ENCODE measurements around the gene CFAP68.

Gene CFAP68

DNA sequence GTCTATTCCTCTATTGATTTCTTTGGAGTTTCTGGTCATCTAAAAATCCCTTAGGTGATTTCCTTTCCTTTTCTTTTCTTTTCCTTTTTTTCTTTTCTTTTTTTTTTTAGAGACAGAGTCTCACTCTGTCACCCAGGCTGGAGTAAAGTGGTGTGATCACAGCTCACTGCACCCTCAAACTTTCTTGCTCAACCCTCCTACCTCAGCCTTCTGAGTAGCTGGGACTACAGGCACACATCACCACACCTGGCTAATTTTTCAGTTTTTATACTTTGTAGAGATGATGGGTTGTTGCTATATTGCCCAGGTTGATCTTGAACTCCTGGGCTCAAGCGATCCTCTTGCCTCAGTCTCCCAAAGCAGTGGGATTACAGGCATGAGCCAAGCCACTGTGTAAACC, 37.4 kb downstream of the CFAP68 start (continued):
- TF ChIP-seq, protein P1, sequence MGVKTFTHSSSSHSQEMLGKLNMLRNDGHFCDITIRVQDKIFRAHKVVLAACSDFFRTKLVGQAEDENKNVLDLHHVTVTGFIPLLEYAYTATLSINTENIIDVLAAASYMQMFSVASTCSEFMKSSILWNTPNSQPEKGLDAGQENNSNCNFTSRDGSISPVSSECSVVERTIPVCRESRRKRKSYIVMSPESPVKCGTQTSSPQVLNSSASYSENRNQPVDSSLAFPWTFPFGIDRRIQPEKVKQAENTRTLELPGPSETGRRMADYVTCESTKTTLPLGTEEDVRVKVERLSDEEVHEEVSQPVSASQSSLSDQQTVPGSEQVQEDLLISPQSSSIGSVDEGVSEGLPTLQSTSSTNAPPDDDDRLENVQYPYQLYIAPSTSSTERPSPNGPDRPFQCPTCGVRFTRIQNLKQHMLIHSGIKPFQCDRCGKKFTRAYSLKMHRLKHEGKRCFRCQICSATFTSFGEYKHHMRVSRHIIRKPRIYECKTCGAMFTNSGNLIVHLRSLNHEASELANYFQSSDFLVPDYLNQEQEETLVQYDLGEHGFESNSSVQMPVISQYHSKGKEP (tag by site-specific recombination; IDR thresholded peaks at IDR 0.05), result no peak

DNA sequence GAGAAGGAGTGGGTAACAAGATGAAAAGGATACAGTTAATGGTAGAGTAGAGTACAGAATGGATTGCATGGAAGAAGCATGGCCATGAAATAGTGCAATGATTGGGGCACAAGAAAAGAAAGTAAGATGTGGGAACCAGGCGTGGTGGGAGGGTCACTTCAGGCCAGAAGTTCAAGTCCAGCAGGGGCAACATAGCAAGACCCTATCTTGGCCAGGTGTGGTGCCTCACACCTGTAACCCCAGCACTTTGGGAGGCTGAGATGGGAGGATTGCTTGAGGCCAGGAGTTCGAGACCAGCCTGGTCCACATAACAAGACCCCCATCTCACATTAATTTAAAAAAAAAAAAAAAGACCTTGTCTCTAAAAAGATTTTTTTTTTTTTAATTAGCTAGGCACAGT, 38.0 kb downstream of the CFAP68 start:
- Histone ChIP-seq H3K27ac (ENCODE audit: extremely low read depth, low read depth, low read length) (no peak overlapping the region), H3K4me3 (ENCODE audit: low read depth, low read length) (no peak overlapping the region), H3K9me3 (ENCODE audit: control insufficient read depth, insufficient read depth, low read depth, low read length) (no peaks in the 10 kb centered on the region), H3K4me1 (ENCODE audit: control insufficient read depth, insufficient read depth, low read length) (no peaks in the 10 kb centered on the region), H3K36me3 (ENCODE audit: control insufficient read depth in 2 of 2, insufficient read depth in 1 of 2, low read length in 2 of 2) (no peaks in the 10 kb centered on the region)
- POLR2A ChIA-PET, result no interaction called here
- TF ChIP-seq ZNF354C (tag by site-specific recombination; IDR thresholded peaks at IDR 0.05; ENCODE audit: borderline replicate concordance, low read depth), result no peak
- TF ChIP-seq SALL2 (tag by site-specific recombination; IDR thresholded peaks at IDR 0.05; ENCODE audit: borderline replicate concordance), result no peak
- TF ChIP-seq, protein P2, sequence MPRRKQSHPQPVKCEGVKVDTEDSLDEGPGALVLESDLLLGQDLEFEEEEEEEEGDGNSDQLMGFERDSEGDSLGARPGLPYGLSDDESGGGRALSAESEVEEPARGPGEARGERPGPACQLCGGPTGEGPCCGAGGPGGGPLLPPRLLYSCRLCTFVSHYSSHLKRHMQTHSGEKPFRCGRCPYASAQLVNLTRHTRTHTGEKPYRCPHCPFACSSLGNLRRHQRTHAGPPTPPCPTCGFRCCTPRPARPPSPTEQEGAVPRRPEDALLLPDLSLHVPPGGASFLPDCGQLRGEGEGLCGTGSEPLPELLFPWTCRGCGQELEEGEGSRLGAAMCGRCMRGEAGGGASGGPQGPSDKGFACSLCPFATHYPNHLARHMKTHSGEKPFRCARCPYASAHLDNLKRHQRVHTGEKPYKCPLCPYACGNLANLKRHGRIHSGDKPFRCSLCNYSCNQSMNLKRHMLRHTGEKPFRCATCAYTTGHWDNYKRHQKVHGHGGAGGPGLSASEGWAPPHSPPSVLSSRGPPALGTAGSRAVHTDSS (tag by site-specific recombination; IDR thresholded peaks at IDR 0.05), result no peak
- no peak for TF ChIP-seq PRDM1 (tag by site-specific recombination; IDR thresholded peaks at IDR 0.05)
- TF ChIP-seq ZNF433 (tag by site-specific recombination; IDR thresholded peaks at IDR 0.05; ENCODE audit: low read depth), result no peak
- TF ChIP-seq ZNF585B (tag by site-specific recombination; IDR thresholded peaks at IDR 0.05), result no peak
- CTCF ChIA-PET, result interaction anchor here (1.8 to 1.9 kb wide), 2 partner anchors 9 to 14 kb away, joined by 8 read pairs; no protein-coding TSS in a partner anchor

DNA sequence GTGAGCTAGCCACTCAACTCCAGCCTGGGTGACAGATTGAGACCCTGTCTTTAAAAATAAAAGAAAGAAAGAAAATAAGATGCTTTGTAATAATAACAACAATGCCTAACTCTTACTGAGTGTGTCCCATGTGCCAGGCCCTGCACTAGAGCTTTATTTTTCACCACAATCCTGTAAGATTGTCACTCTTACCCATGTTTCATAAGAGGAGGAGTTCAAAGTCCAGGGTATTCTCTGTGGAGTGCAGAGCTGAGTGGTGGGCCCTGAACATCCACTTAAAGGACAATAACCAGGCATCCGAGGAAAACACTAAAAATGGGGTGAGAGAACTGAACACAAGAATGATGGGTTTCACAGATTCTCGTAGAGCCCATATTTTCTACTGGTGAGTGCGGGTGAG, 38.4 kb downstream of the CFAP68 start:
- POLR2A ChIA-PET, result interaction anchor here (1.6 kb wide), 1 partner anchor 9 kb away, joined by 16 read pairs; no protein-coding TSS in a partner anchor
- no peaks in the 10 kb centered on the region for H3K4me1 ChIP-seq (ENCODE audit: control insufficient read depth, insufficient read depth, low read length)
- no peak for TF ChIP-seq ZNF549 (tag by site-specific recombination; IDR thresholded peaks at IDR 0.05)
- TF ChIP-seq, protein P3, sequence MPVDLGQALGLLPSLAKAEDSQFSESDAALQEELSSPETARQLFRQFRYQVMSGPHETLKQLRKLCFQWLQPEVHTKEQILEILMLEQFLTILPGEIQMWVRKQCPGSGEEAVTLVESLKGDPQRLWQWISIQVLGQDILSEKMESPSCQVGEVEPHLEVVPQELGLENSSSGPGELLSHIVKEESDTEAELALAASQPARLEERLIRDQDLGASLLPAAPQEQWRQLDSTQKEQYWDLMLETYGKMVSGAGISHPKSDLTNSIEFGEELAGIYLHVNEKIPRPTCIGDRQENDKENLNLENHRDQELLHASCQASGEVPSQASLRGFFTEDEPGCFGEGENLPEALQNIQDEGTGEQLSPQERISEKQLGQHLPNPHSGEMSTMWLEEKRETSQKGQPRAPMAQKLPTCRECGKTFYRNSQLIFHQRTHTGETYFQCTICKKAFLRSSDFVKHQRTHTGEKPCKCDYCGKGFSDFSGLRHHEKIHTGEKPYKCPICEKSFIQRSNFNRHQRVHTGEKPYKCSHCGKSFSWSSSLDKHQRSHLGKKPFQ (tag by site-specific recombination; IDR thresholded peaks at IDR 0.05), result no peak
- no peak for TF ChIP-seq BCL11A (tag by site-specific recombination; IDR thresholded peaks at IDR 0.05; ENCODE audit: low read depth)
- TF ChIP-seq ZNF544 (tag by site-specific recombination; IDR thresholded peaks at IDR 0.05), result no peak
- TF ChIP-seq, protein P4, sequence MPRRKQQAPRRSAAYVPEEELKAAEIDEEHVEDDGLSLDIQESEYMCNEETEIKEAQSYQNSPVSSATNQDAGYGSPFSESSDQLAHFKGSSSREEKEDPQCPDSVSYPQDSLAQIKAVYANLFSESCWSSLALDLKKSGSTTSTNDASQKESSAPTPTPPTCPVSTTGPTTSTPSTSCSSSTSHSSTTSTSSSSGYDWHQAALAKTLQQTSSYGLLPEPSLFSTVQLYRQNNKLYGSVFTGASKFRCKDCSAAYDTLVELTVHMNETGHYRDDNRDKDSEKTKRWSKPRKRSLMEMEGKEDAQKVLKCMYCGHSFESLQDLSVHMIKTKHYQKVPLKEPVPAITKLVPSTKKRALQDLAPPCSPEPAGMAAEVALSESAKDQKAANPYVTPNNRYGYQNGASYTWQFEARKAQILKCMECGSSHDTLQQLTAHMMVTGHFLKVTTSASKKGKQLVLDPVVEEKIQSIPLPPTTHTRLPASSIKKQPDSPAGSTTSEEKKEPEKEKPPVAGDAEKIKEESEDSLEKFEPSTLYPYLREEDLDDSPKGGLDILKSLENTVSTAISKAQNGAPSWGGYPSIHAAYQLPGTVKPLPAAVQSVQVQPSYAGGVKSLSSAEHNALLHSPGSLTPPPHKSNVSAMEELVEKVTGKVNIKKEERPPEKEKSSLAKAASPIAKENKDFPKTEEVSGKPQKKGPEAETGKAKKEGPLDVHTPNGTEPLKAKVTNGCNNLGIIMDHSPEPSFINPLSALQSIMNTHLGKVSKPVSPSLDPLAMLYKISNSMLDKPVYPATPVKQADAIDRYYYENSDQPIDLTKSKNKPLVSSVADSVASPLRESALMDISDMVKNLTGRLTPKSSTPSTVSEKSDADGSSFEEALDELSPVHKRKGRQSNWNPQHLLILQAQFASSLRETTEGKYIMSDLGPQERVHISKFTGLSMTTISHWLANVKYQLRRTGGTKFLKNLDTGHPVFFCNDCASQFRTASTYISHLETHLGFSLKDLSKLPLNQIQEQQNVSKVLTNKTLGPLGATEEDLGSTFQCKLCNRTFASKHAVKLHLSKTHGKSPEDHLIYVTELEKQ (tag by site-specific recombination; IDR thresholded peaks at IDR 0.05; ENCODE audit: borderline replicate concordance), result no peak
- TF ChIP-seq ZNF19 (tag by site-specific recombination; IDR thresholded peaks at IDR 0.05; ENCODE audit: low read depth), result no peak
- TF ChIP-seq, protein P5, sequence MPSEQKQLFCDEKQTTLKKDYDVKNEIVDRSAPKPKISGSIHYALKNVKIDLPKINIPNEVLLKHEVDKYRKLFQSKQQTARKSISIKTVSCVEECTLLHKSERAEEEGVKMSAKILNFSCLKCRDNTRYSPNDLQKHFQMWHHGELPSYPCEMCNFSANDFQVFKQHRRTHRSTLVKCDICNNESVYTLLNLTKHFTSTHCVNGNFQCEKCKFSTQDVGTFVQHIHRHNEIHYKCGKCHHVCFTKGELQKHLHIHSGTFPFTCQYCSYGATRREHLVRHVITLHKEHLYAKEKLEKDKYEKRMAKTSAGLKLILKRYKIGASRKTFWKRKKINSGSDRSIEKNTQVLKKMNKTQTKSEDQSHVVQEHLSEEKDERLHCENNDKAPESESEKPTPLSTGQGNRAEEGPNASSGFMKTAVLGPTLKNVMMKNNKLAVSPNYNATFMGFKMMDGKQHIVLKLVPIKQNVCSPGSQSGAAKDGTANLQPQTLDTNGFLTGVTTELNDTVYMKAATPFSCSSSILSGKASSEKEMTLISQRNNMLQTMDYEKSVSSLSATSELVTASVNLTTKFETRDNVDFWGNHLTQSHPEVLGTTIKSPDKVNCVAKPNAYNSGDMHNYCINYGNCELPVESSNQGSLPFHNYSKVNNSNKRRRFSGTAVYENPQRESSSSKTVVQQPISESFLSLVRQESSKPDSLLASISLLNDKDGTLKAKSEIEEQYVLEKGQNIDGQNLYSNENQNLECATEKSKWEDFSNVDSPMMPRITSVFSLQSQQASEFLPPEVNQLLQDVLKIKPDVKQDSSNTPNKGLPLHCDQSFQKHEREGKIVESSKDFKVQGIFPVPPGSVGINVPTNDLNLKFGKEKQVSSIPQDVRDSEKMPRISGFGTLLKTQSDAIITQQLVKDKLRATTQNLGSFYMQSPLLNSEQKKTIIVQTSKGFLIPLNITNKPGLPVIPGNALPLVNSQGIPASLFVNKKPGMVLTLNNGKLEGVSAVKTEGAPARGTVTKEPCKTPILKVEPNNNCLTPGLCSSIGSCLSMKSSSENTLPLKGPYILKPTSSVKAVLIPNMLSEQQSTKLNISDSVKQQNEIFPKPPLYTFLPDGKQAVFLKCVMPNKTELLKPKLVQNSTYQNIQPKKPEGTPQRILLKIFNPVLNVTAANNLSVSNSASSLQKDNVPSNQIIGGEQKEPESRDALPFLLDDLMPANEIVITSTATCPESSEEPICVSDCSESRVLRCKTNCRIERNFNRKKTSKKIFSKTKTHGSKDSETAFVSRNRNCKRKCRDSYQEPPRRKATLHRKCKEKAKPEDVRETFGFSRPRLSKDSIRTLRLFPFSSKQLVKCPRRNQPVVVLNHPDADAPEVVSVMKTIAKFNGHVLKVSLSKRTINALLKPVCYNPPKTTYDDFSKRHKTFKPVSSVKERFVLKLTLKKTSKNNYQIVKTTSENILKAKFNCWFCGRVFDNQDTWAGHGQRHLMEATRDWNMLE (tag by site-specific recombination; conservative IDR thresholded peaks at IDR 0.05; ENCODE audit: low read depth), result no peak
- no peak for TF ChIP-seq ZNF701 (tag by site-specific recombination; IDR thresholded peaks at IDR 0.05)
- no peak for TF ChIP-seq ZNF112 (tag by site-specific recombination; IDR thresholded peaks at IDR 0.05)
- TF ChIP-seq ZNF658 (tag by site-specific recombination; IDR thresholded peaks at IDR 0.05), result no peak
- TF ChIP-seq KLF7 (tag by site-specific recombination; IDR thresholded peaks at IDR 0.05; ENCODE audit: borderline replicate concordance), result no peak
- TF ChIP-seq ZNF830 (tag by site-specific recombination; IDR thresholded peaks at IDR 0.05; ENCODE audit: low read depth), result no peak

More for the DNA sequence above, 38.4 kb downstream of the CFAP68 start:
- H3K36me3 ChIP-seq (ENCODE audit: control insufficient read depth in 2 of 2, insufficient read depth in 1 of 2, low read length in 2 of 2), result no peaks in the 10 kb centered on the region
- CTCF ChIA-PET, result interaction anchor here (1.8 to 1.9 kb wide), 2 partner anchors 9 to 14 kb away, joined by 8 read pairs; no protein-coding TSS in a partner anchor
- H3K9me3 ChIP-seq (ENCODE audit: control insufficient read depth, insufficient read depth, low read depth, low read length), result no peaks in the 10 kb centered on the region
- H3K27ac ChIP-seq (ENCODE audit: extremely low read depth, low read depth, low read length), result no peak overlapping the region
- H3K4me3 ChIP-seq (ENCODE audit: low read depth, low read length), result no peak overlapping the region
